GM12878 (cell line): ENCODE data around the gene VPS52. TPM values are rescaled to one million over a fixed set of nuclear protein-coding genes. Genes with fewer than 3 reads are reported as not detected.

Source experiments
- ATAC-seq: fragments of 200-7000 bp; cut with Tn5 transposase; 3 replicates; pipeline ENCODE4 v1.9.1; 2020; ENCODE audit warnings: mild to moderate bottlenecking, moderate library complexity
- BruUV-seq: library from RNA; stranded (reverse); fragments of 400-500 nt; replicated peaks from 2 replicates; lab custom pipeline; 2021; lab: Mats Ljungman, UMichigan
- CTCF ChIA-PET: fragments of 300-600 bp; sonication (Branson Sonifier 250); formaldehyde crosslinking; extraction: SDS; loops from one replicate; lab custom pipeline; 2021; ENCODE audit warnings: inconsistent platforms; lab: Yijun Ruan, JAX
- POLR2A ChIA-PET: fragments of 350-600 bp; formaldehyde crosslinking; extraction: SDS; loops from one replicate; lab custom pipeline; 2021; ENCODE audit warnings: inconsistent platforms; lab: Charles Lee
- RAD21 ChIA-PET: fragments of 300-600 bp; sonication (Branson Sonifier 250); formaldehyde crosslinking; loops from one replicate; lab custom pipeline; 2023; ENCODE audit warnings: antibody characterized with exemption; ENCODE audit not compliant: unreplicated experiment; lab: Charles Lee
- SMC1A ChIA-PET: fragments of 300-600 bp; sonication (Branson Sonifier 250); formaldehyde crosslinking; loops from one replicate; lab custom pipeline; 2023; ENCODE audit not compliant: unreplicated experiment, uncharacterized antibody; lab: Charles Lee
- DNase-seq: peaks from one replicate; pipeline ENCODE4 v3.0.0-alpha.2; 2011; ENCODE audit warnings: low read depth, low spot score
- FAIRE-seq: peaks from 3 replicates; lab custom pipeline; 2011; peaks lifted over from hg19 to GRCh38; lab: Jason Lieb, UNC
- H2AFZ ChIP-seq: 2 replicates; pipeline ENCODE4 v1.6.0; 2011; ENCODE audit warnings: low read depth, low read length, control low read depth; ENCODE audit not compliant: control insufficient read depth
- H3K27ac ChIP-seq: 2 replicates; pipeline ENCODE4 v1.5.1; 2011; ENCODE audit warnings: control low read depth; ENCODE audit not compliant: control insufficient read depth, insufficient read depth
- H3K27me3 ChIP-seq, 2 experiments: replicated peaks in 1 of 2; 2 replicates each; pipeline versions ENCODE4 v1.6.0 to v1.6.1; 2011; ENCODE audit warnings: low read length in 1 of 2; ENCODE audit not compliant: control insufficient read depth in 2 of 2, insufficient read depth in 2 of 2
- H3K36me3 ChIP-seq, 2 experiments: 2 replicates each; pipeline ENCODE4 v1.5.1; 2011; ENCODE audit warnings: low read length in 1 of 2; ENCODE audit not compliant: control insufficient read depth in 2 of 2, insufficient read depth in 2 of 2
- H3K4me1 ChIP-seq: 2 replicates; pipeline ENCODE4 v1.6.1; 2011; ENCODE audit warnings: mild to moderate bottlenecking, low read length, moderate library complexity, mixed read lengths; ENCODE audit not compliant: control insufficient read depth, insufficient read depth
- H3K4me2 ChIP-seq: 2 replicates; pipeline ENCODE4 v1.6.0; 2011; ENCODE audit warnings: control low read depth; ENCODE audit not compliant: control insufficient read depth, insufficient read depth
- H3K4me3 ChIP-seq: fragments of 200-600 bp; sonication (generic); 2 replicates; pipeline ENCODE4 v1.5.1; 2016
- H3K79me2 ChIP-seq: 2 replicates; pipeline ENCODE4 v1.6.0; 2011; ENCODE audit warnings: low read length; ENCODE audit not compliant: control insufficient read depth, insufficient read depth
- H3K9ac ChIP-seq: 2 replicates; pipeline ENCODE4 v1.8.0; 2011; ENCODE audit warnings: low read length, control low read depth, mixed read lengths; ENCODE audit not compliant: control insufficient read depth, insufficient read depth
- H3K9me3 ChIP-seq: replicated peaks from 3 replicates; pipeline ENCODE4 v1.5.1; 2011; ENCODE audit warnings: mild to moderate bottlenecking, low read length; ENCODE audit not compliant: control insufficient read depth, insufficient read depth
- H4K20me1 ChIP-seq: 2 replicates; pipeline ENCODE4 v1.6.0; 2011; ENCODE audit not compliant: control insufficient read depth, insufficient read depth
- CBX5 ChIP-seq: sonication (generic); IDR thresholded peaks from 2 replicates; pipeline ENCODE4 v1.6.1; 2016; ENCODE audit warnings: low read depth, moderate library complexity, mild to moderate bottlenecking, inconsistent platforms
- TARDBP ChIP-seq: IDR thresholded peaks from 2 replicates; pipeline ENCODE4 v1.6.1; 2016; ENCODE audit warnings: borderline replicate concordance
- WGBS: methylation state at CpG from one replicate; pipeline ENCODE4 v1.1.6; 2016; ENCODE audit warnings: low lambda C conversion rate; ENCODE audit not compliant: insufficient replicate concordance, insufficient coverage; ENCODE audit errors: missing lambda C conversion rate; 5-methylcytosine and 5-hydroxymethylcytosine counted together
- in situ Hi-C: fragments of 300-500 bp; cut with MboI; formaldehyde crosslinking; loops from 9 replicates; pipeline ENCODE4 v1.14.3; 2018; ENCODE audit warnings: mixed read lengths
- intact Hi-C: fragments of 100-400 bp; cut with micrococcal nuclease; formaldehyde crosslinking; loops from one replicate; pipeline ENCODE4 v1.14.2; 2022; ENCODE audit not compliant: unreplicated experiment
- polyA plus RNA-seq, 11 experiments: library from polyadenylated mRNA; depleted of rRNA in 4 of 11; unstranded in 6 of 11; stranded (reverse) in 5 of 11; fragments of >200 nt; fragmentation: Nextera tagmentation in 4 of 11; fragmentation: Illumina TruSeq in 1 of 11; extraction: Ambion mirVana in 4 of 11; extraction: Trizol in 1 of 11; gene quantifications; 1 replicate in 1 of 11; 2 replicates in 10 of 11; pipeline versions ENCODE4 v1.2.1 to v1.2.3, GENCODE V29; 2011 to 2016; ENCODE audit warnings: inconsistent platforms in 2 of 11, missing spikeins in 2 of 11, low read depth in 1 of 11
- total RNA-seq, 4 experiments: library from RNA; depleted of rRNA in 3 of 4; stranded (reverse); fragments of >200 nt in 3 of 4; fragmentation: Illumina TruSeq in 1 of 4; extraction: Trizol in 1 of 4; gene quantifications; 2 replicates each; pipeline versions ENCODE4 v1.2.1 to v1.2.3, GENCODE V29; 2013 to 2021
- TF ChIP-seq, protein P1 (sequence below): fragments of 450-650 bp; IDR thresholded peaks from 2 replicates; pipeline ENCODE4 v1.6.1; 2017; ENCODE audit warnings: low read depth, mild to moderate bottlenecking, moderate library complexity
- TF ChIP-seq, protein P2 (sequence below): fragments of 450-650 bp; formaldehyde crosslinking; IDR thresholded peaks from 2 replicates; pipeline ENCODE4 v1.4.0; 2022; ENCODE audit warnings: mild to moderate bottlenecking, moderate library complexity

VPS52 gene
- total and polyA plus RNA-seq, 10 of the 15 experiments (the other 5 are each of a cell fraction or from before 2014, with no cell fraction given) = 11.3 to 52.7 (median 36.7) TPM

DNA sequence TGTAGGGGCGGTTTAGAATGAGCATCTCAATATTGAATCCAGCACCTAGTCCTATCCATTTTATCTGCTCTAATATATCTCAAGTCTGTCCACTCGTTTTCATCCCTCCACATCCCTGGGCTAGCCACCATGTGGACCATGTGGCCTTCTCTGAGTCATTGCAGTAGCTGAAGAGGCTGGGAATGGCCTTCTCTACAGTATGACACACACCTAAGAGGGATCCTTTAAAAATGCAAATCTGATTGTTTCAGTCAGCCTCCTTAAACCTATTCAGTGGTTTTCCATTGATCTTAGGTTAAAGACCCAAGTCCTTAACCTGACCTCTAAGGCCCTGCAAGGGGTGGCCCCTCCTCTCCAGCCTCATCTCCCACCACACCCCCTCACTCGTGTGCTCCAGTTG, 54.0 kb downstream of the VPS52 start:
- SMC1A ChIA-PET = no interaction called here
- no peaks in the 10 kb centered on the region for H3K36me3 ChIP-seq
- H3K4me2 ChIP-seq = no peak overlapping the region
- H3K4me1 ChIP-seq = peaks cover 8% of the 10 kb centered on the region
- H3K9ac ChIP-seq = no peak overlapping the region
- in situ Hi-C loops = no loop called here
- H4K20me1 ChIP-seq = no peaks in the 10 kb centered on the region; the same call in 1 of the 2 replicates
- ATAC-seq (no peak), DNase-seq (no peak), FAIRE-seq (no peak)
- no peak overlapping the region for H3K4me3 ChIP-seq
- POLR2A ChIA-PET = interaction anchor here (0.8 kb wide), 1 partner anchor 10 kb away, joined by 3 read pairs; no protein-coding TSS in a partner anchor
- no peaks in the 10 kb centered on the region for H3K79me2 ChIP-seq
- CTCF ChIA-PET = no interaction called here
- no peaks in the 10 kb centered on the region for H3K9me3 ChIP-seq
- peaks cover 2 to 3% of the 10 kb centered on the region in 2 experiments for H3K27me3 ChIP-seq
- RAD21 ChIA-PET = no interaction called here
- WGBS = 33% methylated on average over 3 of the region's 3 CpGs
- no peak overlapping the region for H3K27ac ChIP-seq
- TF ChIP-seq, protein P1, sequence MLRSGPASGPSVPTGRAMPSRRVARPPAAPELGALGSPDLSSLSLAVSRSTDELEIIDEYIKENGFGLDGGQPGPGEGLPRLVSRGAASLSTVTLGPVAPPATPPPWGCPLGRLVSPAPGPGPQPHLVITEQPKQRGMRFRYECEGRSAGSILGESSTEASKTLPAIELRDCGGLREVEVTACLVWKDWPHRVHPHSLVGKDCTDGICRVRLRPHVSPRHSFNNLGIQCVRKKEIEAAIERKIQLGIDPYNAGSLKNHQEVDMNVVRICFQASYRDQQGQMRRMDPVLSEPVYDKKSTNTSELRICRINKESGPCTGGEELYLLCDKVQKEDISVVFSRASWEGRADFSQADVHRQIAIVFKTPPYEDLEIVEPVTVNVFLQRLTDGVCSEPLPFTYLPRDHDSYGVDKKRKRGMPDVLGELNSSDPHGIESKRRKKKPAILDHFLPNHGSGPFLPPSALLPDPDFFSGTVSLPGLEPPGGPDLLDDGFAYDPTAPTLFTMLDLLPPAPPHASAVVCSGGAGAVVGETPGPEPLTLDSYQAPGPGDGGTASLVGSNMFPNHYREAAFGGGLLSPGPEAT = no peak
- TF ChIP-seq, protein P2, sequence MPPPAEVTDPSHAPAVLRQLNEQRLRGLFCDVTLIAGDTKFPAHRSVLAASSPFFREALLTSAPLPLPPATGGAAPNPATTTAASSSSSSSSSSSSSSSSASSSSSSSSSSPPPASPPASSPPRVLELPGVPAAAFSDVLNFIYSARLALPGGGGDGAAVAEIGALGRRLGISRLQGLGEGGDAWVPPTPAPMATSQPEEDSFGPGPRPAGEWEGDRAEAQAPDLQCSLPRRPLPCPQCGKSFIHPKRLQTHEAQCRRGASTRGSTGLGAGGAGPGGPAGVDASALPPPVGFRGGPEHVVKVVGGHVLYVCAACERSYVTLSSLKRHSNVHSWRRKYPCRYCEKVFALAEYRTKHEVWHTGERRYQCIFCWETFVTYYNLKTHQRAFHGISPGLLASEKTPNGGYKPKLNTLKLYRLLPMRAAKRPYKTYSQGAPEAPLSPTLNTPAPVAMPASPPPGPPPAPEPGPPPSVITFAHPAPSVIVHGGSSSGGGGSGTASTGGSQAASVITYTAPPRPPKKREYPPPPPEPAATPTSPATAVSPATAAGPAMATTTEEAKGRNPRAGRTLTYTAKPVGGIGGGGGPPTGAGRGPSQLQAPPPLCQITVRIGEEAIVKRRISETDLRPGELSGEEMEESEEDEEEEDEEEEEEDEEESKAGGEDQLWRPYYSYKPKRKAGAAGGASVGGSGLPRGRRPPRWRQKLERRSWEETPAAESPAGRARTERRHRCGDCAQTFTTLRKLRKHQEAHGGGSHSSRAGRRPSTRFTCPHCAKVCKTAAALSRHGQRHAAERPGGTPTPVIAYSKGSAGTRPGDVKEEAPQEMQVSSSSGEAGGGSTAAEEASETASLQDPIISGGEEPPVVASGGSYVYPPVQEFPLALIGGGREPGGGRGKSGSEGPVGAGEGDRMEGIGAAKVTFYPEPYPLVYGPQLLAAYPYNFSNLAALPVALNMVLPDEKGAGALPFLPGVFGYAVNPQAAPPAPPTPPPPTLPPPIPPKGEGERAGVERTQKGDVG (CRISPR knock-in tag) = no peak
- no peak for TF ChIP-seq TARDBP
- TF ChIP-seq CBX5 = no peak
- H2AFZ ChIP-seq = no peak overlapping the region
- intact Hi-C loops = no loop called here
- no TSS peak for BruUV-seq
